Measurements from ENCODE around the gene PMIS2.
A peak's percentile ranks its signal among the peaks of the same experiment; 100 is the strongest.
"Not testable (repeated sequence)": the region's sequence is repeated elsewhere in the genome, so short reads cannot be mapped to it uniquely, and the experiment has no call there.

The PMIS2 gene

DNA sequence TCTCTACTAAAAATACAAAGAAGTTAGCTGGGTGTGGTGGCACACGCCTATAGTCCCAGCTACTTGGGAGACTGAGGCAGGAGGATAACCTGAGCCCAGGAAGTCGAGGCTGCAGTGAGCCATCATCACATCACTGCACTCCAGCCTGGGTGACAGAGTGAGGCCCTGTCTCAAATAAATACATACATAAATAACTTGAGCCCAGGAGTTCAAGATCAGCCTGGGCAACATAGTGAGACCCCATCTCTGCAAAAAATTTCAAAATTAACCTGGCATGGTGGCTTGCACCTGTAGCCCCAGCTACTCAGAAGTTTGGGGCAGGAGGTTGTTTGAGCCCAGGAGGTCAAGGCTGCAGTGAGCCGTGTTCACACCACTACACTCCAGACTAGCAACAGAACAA lies 9.1 kb downstream of the PMIS2 start:
- not testable (repeated sequence) for DNase-seq

DNA sequence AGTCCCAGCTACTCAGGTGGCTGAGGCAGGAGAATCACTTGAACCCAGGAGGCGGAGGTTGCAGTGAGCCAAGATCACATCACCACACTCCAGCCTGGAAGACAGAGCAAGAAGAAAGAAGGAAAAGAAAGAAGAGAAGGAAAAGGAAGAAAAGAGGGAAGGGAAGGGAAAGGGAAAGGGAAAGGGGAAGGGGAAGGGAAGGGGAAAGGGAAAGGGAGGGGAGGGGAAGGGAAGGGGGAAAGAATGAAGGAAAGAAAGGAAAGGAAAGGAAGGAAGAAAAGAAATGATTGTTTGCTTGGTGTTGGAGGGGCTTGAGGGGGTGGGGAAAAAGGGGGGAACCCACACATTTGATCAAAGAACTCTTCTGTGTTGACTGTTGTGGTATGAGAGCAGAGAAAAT lies 10.0 kb downstream of the PMIS2 start:
- DNase-seq = no peak

DNA sequence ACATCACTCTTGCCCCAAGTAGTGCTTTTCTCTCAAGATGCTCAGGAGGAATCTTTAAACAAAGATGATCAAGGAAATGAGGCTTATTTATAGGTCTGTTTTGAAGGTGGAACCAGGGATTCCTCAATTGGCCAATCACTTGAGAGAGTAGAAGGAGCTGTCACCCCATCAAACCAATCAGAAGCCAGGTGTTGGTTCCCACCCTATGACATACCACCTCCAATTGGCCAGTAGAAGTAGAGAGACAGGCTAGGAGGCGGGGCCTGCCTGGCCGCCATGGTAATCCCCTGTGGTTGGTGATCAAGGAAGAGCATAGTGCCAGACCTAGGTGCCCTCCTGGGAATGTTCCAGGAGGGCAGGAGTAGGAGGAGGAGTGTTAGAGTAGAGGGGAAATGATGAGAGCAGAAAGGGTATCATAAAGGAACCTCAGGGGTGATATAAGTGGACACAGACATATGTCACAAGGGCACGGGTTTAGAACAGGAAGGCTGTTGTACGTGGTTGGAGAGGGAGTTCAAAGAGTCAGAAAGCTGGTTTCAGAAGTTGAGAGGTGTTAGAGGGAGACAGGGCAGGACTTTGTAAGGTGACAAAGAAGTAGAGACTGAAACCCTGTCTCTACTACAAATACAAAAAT lies 10.5 kb downstream of the PMIS2 start:
- DNase-seq = peak in 1 of 4 experiments; percentile 22

DNA sequence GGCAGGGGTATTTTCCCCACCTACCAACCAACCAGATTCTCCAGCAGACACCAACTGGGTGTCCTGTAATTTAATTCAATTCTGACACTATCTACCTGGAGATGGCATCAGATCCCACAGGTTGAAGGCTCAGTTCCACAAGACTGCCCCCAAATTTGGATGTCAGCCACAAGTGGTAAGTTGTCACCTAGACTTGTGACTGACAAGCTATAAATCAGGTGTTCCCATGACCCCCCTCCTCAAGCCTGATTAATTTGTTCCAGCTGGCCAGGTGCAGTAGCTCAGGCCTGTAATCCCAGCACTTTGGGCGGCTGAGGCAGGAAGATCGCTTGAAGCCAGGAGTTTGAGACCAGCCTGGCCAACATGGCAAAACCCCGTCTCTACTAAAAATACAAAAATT lies 16.0 kb downstream of the PMIS2 start:
- DNase-seq = no peak

DNA sequence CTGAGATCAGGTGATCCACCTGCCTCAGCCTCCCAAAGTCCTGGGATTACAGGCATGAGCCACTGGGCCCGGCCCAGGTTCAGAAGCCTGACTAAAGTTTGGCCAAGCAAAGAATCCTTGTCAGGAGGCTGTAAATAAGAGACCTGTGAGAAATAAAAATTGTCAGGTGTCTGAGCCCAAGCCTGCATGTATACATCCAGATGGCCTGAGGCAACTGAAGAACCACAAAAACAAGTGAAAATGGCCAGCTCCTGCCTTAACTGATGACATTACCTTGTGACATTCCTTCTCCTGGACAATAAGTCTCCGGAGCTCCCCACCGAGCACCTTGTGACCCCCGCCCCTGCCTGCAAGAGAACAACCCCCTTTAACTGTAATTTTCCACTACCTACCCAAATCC lies 18.5 kb downstream of the PMIS2 start:
- DNase-seq = not testable (repeated sequence)

DNA sequence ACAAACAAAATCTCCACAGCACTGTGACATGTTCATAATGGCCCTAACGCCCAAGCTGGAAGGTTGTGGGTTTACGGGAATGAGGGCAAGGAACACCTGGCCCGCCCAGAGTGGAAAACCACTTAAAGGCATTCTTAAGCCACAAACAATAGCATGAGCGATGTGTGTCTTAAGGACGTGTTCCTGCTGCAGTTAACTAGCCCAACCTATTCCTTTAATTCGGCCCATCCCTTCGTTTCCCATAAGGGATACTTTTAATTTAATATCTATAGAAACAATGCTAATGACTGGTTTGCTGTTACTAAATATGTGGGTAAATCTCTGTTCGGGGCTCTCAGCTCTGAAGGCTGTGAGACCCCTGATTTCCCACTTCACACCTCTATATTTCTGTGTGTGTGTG lies 21.2 kb downstream of the PMIS2 start:
- not testable (repeated sequence) for DNase-seq

DNA sequence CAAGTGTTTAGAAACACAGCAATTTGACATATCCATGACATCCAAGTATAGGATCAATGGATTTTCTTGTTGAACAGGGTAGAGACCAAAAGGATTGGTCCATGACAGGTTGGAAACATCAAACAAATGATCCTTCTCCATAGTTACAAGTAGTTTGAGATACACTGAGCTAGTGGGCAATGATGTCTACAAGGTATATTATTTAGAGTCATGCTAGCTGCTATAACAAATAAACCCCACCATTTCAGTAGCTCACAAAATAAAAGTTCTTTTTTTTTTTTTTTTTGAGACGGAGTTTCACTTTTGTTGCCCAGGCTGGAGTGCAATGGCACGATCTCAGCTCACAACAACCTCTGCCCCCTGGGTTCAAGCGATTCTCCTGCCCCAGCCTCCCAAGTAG lies 21.7 kb downstream of the PMIS2 start:
- no peak for DNase-seq

DNA sequence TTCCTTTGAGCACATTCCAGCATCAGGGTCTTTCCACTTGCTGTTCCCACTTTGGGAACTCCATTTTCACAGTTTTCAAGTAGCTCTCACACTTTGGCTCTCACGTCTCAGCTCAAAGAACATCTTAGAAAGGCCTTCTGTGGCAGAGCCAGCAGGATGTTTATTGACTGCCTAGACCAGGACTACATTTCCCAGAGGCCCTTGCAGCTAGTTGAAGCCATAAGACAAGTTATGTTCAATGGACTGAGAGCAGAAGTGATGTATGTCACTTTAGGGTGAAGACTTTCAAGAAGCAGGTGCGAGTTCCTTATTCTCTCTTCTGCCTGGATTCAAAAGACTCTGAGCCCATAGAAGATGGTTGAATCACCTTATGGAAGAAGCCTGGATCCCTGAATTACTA lies 22.3 kb downstream of the PMIS2 start:
- no peak for DNase-seq

DNA sequence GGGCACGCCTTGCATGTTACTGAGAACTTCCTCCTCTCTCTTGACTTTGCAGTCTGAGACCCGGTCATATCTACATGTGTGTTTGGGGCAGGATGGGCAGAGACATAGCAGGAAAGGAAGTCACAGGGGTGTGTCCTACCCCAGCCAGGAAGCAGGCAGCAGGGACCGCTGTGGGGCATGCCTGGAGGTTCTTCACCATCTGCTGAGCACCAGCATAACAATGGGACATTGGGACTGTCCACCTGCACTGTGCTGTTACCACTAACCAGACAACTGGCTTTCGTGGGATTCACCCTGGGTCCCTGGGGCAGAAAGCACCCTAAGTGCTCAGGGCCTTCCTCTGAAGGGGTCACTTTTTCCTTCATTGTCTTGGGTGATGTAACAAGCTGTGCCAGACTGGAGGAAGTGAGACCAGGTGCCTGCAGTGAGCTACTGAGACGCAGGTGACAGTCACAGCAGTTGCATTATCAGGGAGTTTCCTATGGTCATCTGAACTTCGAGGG lies 23.9 kb downstream of the PMIS2 start:
- DNase-seq = peak in 2 of 4 experiments; percentile 21 to 28

DNA sequence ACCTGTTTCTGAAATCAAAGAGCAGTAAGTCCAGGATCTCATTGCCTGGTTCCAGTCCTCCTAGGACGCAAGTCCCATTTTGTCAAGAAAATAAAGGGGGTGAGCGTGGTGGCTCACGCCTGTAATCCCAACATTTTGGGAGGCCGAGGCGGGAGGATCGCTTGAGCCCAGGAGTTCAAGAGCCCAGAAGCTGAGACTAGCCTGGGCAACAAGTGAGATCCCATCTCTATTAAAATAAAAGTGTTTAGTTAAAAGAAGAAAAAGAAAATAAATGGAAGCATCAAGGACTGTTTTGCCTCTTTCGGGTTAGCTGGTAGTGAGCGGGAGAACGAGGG lies 26.2 kb downstream of the PMIS2 start:
- no peak for DNase-seq

DNA sequence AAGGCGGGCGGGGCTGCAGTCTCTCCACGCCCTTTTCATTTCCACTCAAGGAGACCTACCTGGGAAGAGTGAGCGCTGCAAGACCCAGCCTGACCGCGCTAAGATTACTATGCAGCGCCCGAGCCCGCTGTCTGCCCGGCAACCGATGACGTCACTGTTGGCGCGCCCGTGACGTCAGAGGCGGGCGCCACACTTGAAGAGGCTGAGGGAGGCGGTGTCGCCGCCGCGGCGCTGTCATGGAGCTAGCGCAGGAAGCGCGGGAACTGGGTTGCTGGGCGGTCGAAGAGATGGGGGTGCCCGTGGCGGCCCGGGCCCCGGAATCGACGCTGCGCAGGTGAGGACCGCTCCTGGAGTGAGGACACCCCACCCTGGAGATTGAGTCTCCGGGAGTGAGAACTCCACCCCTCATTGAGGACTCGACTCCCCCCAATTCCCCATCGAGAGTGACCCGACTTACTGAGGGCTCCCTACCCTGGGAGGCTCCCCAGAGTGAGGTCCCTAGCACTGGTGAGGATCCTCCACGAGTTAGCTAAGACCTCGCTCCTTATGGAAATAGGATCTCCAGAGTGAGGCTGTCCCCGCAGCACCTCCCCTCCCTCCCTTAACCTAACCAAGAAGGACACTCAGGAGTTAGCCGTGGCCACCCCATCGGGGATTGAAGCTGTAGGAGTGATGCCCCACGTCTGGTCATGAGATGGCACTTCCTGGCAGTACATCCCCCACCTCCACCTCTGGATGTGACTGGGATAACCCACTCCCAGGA lies 26.8 kb downstream of the PMIS2 start, which contains the start of gene HAUS5:
Gene HAUS5, plus strand, starts transcription at position 177 of the 763 bp plus-strand sequence. Its CDS starts 60 bp downstream, at position 237.
- DNase-seq = peak; percentile 95 to 97 (median 97)

DNA sequence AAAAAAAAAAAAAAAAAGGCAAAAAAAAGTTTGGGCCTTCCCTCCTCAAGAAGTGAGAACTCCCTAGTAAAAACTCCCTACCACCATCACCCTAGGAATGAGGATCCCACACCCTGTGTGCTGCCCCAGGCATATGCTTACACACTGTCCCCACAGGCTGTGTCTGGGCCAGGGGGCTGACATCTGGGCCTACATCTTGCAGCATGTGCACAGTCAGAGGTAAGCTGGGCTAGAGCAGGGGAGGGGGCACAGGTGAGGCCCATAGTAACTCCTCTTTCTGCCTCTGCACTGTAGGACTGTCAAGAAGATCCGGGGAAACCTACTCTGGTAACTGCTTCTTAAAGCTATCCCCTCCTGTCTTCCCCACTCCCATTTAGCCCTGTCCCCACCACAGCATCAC lies 27.6 kb downstream of the PMIS2 start:
- no peak for DNase-seq

DNA sequence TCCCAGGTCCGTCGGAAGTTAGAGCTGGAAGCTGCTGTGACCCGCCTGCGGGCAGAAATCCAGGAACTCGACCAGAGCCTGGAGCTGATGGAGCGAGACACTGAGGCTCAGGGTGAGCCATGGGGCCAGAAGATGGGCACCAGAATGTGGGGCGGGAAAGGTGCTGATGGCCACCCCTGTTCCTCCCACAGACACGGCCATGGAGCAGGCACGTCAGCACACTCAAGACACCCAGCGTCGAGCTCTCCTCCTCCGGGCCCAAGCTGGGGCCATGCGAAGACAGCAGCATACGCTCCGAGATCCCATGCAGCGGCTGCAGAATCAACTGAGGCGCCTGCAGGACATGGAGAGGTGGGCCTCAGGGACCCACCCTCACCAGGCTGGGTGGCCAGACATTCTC lies 29.1 kb downstream of the PMIS2 start:
- DNase-seq = no peak

DNA sequence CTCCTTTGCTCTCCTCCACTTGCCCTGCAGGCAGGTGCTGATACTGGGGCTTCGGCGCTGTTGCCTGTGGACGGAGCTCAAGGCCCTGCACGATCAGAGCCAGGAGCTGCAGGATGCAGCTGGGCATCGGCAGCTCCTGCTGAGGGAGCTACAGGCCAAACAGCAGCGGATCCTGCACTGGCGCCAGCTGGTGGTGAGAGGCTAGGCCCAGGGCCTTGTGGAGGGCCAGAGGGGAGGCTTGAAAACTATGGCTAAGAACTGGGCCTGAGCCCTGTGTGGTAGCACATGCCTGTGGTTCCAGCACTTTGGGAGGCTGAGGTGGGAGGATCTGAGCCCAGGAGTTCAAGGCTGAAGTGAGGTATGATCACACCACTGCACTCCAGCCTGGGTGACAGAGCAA lies 32.9 kb downstream of the PMIS2 start:
- no peak for DNase-seq

DNA sequence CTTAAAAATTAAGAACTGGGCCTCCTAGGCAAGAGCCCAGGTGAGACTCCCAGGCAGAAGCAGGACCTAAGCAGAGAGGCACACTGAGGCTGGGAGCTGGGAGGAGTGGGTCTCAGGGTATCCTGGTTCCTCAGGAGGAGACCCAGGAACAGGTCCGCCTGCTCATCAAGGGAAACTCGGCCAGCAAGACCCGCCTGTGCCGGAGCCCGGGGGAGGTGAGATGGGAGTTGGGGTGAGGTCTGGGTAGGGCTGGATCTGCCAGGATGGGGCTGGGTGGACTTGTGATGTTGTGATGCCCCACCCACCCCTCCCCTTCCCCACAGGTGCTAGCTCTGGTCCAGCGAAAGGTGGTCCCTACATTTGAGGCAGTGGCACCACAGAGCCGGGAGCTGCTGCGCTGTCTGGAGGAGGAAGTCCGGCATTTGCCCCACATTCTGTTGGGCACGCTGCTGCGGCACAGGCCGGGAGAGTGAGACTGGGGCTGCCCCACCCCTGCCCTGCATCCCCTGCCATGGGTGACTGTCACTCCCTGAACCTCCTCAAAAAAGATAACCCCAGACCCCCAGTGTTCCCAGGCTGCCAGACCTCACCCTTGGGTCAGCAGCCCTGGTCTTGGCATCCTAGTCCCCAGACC lies 33.4 kb downstream of the PMIS2 start:
- no peak for DNase-seq

DNA sequence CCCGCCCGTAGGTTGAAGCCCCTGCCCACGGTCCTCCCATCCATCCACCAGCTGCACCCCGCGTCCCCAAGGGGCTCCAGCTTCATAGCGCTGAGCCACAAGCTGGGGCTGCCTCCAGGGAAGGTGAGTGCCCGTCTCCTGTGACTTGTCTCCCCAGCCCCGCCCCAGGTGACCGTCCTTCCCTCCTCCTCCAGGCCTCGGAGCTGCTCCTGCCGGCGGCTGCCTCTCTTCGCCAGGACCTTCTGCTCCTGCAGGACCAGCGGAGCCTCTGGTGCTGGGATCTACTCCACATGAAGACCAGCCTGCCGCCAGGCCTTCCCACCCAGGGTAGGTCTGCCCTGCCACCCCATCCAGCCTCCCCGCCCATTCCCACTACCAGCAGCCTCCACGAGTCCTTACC lies 34.0 kb downstream of the PMIS2 start:
- DNase-seq = no peak

DNA sequence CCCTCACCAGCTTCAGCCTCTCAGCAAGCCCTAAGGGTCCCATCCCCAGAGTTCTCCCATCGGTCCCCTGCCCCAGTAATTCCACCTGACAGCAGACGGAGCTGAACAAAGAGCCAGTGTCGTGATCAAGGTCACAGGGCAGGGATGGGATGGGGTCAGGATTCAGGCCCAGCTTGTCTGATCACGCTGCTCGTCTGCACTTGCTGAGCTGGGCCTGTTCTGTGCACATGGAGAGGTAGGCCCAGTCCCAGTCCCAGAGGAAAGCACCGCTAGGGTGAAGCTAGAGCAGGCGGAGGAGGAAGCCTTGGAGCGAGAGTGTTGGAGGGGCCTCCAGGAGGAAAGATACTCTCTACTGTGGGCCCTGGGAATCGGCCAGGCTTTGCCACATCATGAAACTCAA lies 35.7 kb downstream of the PMIS2 start:
- DNase-seq = no peak

DNA sequence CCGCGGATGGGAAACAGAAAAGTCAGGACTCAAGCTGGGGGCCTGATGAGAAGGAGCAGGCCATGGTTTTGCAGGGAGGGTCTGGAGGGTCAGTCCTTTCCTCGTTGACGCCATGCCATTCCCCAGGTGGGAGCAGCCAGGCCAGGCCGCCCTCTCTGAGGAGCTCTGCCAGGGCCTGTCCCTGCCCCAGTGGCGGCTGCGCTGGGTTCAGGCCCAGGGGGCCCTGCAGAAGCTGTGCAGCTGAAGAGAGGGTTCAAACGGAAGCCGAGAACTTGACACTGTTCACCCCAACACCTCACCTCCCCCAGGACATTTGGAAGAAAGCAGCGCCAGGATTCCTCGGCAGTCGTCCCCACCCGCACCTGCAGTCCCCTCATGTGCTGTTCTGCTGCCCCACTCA lies 36.8 kb downstream of the PMIS2 start:
- DNase-seq = no peak

DNA sequence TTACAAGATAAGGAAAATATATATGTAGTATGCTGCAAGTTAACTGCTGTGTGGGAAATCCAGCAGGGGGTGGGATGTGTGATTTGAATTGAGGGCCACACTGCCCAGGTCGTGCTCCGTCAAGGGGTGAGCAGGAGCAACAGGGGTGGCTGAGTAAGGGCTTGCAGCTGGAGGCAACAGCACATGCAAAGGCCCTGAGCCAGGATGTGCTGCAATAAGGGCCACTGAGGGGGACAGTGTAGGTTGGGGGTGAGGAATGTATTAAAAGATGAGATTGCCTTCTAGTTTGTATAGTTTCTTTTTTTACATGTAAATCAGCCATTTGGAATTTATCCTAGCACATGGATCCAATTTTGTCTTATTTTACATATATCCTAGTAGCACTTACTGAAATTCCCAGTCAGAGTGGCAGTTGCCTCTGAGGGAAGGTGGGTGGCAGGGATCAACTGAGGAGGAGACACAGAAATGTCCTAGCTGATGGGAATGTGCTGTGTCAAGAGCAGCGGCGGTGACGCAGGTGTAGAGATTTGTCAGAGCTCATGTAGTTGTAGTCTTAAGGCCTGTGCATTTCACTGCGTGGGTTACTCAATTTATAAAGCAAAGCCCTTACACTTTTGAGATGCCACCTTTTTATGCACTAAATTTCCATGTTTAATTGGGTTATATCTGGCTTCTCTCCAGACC lies 37.5 kb downstream of the PMIS2 start:
- DNase-seq = no peak

DNA sequence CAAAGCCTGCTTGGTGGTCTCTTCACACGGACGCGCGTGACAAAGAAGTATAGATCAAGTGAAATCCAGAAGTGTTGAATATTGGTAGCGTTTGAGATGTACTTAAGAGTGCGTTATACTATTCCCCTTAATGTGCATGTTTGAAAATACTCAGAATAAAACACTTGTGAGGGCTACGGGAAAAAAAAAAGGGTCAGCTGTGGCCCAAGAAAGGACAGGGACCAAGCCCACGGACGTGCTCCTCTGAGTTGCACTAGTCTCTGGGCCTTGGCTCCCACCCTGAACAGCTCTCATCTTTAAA lies 42.2 kb downstream of the PMIS2 start:
- no peak for DNase-seq

DNA sequence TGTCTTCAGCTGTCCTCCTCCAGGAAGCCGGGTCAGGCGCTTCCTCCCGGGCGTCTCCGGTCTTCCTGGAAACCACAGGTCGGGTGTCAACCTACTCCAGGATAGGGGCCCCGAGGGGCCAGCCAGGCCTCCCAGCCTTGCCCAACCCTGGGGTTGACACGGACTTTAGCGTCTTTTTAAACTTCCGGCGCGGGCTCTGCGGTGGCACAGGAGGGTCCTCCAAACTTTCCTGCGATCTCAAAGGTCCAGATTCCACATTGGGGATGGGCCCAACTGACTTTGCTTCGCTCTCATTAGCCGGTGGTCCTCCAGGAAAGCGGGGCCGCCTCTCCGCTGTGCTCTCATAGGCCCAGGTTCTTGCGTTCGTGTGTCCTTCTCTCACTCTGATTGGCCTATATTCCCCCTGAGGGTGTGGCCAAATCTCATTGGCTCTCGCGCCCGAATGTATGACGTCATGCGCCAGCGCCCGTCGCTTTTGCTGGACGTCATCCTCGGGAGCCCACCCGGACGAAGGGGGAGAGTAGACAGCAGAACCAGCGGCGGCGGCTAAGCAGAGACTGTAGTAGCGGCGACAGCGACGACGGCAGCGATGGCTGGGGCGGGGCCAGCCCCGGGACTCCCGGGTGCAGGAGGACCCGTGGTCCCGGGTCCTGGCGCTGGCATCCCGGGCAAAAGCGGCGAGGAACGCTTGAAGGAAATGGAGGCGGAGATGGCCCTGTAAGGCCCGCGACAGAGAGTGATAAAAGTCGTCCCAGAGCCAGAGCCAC lies 42.8 kb downstream of the PMIS2 start, which contains the start of gene RBM42:
Gene RBM42, plus strand, starts transcription at position 472 of the 767 bp plus-strand sequence. Its CDS starts 118 bp downstream, at position 590.
- peak; percentile 98 to 100 (median 99) for DNase-seq

DNA sequence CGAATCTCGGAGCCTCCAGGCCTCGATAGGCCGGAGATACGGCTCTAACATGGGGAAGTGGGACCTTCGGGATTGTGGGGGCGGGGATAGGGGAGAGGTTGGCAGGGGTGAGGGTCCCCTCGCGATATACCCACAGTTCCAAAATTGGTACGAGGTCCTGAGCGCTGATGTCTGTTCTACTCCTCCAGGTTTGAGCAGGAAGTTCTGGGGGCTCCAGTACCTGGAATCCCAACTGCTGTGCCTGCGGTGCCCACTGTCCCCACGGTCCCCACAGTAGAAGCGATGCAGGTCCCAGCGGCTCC lies 43.3 kb downstream of the PMIS2 start:
- DNase-seq = no peak

Measured in suppressor macrophage (primary cell).